GM20431 (cell line): ENCODE results near the gene TBC1D22A.

Experiments
- in situ Hi-C: fragments of 300-500 bp; cut with MseI, MboI; formaldehyde crosslinking; loops from one replicate; pipeline ENCODE4 v1.15.0; 2020; ENCODE audit warnings: low sequenced_read_pairs; ENCODE audit not compliant: unreplicated experiment

Gene TBC1D22A

GRCh38 chr22:47093720-47094119, 331.3 kb downstream of the TBC1D22A start:
- in situ Hi-C loops: no loop called here

DNA sequence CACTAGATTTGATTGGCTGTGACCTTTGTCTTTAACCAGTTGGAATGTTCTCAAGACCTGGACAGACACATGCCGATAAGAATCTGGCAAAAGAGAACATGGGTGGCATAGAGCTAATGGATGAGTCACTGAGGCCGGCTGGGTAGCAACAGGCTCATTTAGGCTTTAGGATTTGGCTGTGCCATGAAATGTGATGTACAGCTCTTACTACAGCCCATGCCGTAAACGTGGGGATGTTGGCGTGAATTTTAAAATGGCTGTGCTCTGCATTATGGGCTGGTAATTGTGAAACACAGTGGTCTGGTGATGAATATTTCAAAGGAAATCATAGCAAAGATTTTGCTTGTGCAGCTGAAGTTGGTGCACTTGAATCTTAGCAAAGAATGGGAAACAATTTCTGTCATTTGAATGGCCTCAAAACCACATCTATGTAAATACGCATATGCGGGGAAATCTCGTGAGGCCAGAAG, 332.4 kb downstream of the TBC1D22A start:
- in situ Hi-C loops: no loop called here

GRCh38 chr22:47095395-47096122, 333.1 kb downstream of the TBC1D22A start:
- in situ Hi-C loops: no loop called here

DNA sequence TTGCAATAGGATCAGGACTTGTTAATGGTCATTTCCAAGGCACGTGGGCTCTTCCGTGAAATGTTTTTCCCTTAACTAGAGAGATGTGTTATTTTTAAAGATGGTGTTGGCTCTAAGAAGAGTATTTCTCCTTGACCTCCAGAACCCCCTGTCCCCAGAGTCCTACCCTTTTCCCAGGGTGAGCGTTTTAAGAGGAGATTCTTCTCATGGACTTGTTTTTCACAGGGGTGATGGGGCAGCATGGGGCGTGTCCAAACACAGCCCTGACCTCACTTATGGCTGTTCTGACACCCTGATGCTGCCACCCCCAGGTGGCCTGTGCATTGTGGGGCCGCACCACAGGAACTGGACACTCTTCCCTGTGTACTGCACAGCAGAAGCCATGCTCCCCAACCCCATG, 335.7 kb downstream of the TBC1D22A start:
- in situ Hi-C loops: no loop called here

DNA sequence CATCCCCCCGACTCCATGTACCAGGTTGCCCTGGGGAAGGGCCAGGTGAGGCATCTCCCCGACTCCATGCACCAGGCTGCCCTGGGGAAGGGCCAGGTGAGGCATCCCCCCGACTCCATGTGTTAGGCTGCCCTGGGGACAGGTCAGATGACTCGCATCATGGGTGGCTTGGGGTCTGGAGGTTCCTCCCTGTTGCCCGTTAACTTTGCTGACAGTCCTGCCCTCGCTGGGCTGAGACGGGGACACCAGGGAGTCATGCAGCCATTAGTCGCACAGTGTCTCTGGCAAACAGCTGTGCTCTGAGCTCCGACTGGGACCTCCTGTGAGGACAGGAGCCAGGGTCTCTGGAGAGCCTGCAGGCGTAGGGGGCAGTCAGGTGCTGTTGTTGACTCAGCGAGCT, 336.1 kb downstream of the TBC1D22A start:
- in situ Hi-C loops: no loop called here

GRCh38 chr22:47100019-47100418, 337.6 kb downstream of the TBC1D22A start:
- in situ Hi-C loops: no loop called here

GRCh38 chr22:47100646-47101200, 338.3 kb downstream of the TBC1D22A start:
- in situ Hi-C loops: no loop called here

GRCh38 chr22:47101321-47101885, 339.0 kb downstream of the TBC1D22A start:
- in situ Hi-C loops: no loop called here

DNA sequence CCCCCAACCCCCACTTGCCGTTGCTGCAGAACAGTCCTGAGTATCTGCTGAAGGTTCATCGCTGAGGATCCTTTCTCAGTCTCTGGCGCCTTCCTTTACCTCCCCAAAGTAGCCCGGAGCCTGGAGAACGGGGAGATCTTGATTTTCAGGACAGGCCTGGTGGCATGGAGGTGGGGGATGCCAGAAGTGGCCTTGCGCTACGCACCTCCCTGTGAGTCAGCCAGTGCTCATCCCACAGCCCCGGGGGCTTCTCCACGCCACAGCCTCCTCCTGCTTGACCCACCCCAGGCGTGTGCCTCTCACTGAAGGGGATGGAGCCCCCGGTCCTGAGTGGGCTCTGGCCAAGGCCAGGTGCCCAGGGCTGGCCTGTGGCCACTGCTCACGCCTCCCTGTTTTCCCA, 339.6 kb downstream of the TBC1D22A start:
- in situ Hi-C loops: no loop called here

- in situ Hi-C loops: no loop called here
Measured at GRCh38 chr22:47102648-47103047, 340.2 kb downstream of the TBC1D22A start.

DNA sequence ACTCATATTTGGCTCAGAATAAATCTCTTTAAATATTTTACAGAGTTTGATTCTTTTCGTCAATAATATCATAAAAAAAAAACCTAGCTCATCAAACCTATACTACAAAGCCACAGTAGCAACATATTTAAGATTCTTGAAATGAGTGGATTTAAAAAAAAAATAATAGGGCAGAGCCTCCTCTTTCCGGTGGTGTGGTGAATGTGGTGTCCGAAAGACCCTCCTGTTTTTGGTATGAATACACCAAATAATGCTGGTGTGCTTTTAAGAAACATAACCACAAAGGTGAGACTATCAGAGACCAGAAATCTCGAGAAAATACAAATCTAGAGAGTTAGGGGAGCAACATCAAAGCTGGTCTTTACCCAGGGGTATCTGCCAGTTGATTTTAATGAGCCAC, 342.6 kb downstream of the TBC1D22A start:
- in situ Hi-C loops: no loop called here

GRCh38 chr22:47106806-47107205, 344.4 kb downstream of the TBC1D22A start:
- in situ Hi-C loops: no loop called here

DNA sequence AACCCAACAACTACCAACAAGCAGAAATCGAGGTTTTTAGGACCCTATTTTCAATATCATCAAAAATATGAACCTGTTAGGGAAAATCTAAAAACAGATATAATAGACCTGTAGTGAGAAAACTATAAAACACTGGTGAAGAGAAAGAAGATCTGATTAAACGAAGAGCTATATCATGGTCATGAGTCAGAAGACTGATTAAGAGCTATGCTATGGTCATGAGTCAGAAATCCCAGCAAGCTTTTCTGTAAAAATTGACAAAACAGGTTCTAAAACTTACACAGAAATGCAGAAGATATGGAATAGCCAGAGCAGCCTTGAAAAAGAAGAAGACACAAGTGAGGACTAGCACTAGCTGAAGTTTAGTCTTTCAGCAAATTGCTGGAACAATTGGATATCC, 345.0 kb downstream of the TBC1D22A start:
- in situ Hi-C loops: no loop called here

GRCh38 chr22:47110817-47111443, 348.5 kb downstream of the TBC1D22A start:
- in situ Hi-C loops: no loop called here

DNA sequence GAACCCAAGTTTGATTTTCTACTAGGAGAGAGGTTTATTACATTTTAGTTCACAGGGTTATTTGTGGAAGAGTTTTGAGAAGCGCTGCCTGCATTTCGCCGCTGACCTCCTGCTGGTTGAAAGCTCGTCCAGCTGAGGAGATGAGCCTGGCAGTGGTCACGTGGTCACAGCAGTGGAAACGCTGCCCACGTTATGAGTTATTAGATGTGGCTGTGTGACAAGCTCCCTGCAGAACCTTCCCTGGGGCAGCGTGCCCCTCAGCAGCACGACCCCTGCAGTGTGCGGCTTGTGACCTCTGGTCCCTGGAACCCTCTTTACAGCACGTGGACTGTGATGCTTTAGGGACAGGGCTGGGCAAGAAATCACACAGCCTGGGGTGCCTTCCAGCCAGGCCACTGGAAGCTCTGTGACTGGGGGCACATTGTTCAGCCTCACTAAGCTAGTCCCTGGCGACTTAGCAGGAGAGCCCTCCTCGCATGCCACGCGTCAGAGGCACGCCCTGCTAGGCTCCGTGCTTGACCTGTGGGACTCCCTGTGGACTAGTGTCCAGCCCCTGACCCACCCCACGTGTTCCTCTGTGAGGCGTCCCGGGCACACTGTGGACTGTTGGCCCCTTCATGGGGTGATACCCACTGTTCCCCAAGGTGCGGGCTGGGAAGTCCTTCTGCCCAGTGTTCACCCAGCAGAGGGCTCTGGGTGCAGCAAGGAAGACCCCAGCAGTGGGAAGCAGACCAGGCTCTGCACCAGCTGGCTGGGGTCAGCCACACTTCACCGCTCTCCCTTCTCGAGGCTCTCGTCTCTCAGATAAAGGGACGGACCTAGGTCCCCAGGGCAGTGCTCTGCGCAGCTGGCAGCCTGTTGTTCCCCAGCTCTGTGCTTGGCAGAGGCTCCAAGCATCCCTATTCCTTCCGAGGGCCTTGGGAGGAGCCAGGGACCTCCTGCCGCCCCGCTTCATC, 349.5 kb downstream of the TBC1D22A start:
- in situ Hi-C loops: no loop called here

GRCh38 chr22:47112582-47112965, 350.1 kb downstream of the TBC1D22A start:
- in situ Hi-C loops: no loop called here

DNA sequence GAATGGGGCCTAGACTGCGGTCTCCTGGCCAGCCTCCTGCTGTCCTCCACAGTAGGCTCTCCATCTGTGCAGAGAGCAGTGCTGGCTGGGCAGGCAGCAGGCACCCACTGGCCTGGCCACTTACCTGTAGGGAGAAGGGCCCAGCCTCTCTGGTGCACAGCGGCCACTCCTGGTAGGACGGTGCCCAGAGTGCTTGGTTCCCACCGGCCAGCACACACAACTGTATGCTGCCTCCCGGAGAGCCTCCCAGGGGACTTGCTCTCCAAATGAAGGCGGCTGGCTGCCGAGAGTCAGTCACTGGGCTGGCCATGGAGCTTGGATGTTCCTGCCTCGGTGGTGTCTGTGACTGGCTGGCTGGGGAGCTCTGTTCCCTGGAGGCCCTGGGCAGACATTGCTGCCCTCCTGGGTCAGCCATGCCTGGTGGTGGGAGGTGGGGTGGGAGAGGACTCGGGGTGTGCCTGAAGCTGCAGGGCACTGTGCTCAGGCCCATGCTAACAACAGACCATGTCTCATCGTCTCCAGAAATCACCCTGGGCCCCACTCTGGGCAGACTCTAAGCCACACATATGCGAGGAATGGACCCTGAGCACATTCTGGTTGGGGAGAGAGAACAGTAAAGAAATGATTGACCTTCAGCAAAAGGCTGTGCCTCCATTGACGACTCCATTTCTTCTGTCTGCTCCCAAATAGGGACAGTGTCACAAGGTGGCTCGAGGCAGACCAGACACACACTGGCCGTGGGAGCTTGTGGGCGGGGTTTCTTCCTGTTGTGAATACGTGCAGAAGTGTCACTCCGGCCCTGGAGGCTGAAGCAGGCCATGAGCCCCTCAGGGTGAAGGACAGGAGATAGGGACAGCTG, 350.8 kb downstream of the TBC1D22A start:
- in situ Hi-C loops: no loop called here

DNA sequence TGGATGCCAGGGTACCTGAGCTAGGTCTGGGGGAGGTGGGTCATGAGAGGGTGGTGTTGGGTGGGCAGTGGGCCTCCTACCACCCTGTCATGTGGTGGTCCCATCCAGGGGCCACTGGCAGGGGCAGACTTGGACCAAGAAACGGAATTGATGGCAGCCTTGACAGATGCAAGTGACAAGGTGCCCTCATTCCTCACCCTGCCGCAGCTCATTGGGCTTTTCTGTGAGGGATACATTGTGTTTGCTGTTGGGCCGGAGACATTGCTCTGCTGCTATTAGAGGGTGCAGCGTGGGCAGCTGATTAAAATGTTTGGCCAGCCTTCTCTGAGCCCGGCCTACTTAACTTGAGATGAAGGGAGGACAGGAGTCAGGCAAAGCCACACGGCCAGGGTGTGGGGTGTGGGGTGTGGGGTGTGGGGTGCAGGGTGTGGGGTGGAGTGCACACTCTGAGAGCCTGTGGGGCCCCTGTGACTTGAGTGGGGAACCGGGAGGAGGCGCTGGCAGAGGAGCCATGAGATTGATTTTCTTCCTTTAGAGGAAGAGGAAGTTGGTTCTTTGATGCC, 351.5 kb downstream of the TBC1D22A start:
- in situ Hi-C loops: no loop called here
